GM18870 (cell line): Measurements from ENCODE around the gene PYGB.
"Not testable (repeated sequence)": the region's sequence is repeated elsewhere in the genome, so short reads cannot be mapped to it uniquely, and the experiment has no call there.

Experiments
- ATAC-seq: cut with Tn5 transposase; IDR thresholded peaks from one replicate; pipeline ENCODE4 v1.9.1; 2021; ENCODE audit warnings: moderate library complexity; ENCODE audit not compliant: unreplicated experiment

Gene PYGB

DNA sequence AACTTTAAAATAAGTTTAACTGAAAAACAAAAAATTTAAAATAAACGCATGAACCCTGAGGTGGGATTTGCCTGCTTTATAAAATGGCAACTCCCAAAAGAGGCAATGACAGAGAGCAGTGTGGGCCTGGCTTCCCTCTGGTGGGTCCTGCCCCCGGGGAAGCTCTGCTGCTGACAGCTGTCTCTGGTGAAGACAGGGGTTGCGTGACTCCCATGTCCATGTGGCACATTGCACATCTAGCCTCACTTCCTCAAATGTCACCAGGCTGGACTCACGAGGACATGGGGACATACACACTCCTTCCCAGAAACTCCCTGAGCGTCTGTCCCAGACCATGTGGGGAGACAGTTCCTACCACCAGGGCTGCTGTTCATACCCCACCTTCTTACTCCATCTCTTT is 76.5 kb downstream of the PYGB start:
- ATAC-seq = no peak

DNA sequence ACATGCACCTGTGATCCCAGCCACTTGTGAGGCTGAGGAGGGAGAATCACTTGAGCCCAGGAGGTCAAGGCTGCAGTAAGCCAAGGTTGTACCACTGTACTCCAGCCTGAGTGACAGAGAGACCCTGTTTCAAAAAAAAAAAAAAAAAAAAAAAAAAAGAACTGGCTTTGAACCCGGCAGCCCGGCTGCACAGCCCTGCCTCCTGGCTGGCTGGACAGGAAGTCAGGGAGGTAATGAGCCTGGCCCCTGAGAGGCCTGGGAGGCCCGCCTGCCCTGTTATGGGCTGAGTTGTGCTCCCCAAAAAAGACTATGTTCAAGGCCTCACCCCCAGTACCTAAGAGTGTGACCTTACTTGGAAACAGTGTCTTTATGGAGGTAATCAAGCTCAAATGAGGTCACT is 77.2 kb downstream of the PYGB start:
- no peak for ATAC-seq

GRCh38 chr20:25325997-25326396 is 78.1 kb downstream of the PYGB start:
- no peak for ATAC-seq

DNA sequence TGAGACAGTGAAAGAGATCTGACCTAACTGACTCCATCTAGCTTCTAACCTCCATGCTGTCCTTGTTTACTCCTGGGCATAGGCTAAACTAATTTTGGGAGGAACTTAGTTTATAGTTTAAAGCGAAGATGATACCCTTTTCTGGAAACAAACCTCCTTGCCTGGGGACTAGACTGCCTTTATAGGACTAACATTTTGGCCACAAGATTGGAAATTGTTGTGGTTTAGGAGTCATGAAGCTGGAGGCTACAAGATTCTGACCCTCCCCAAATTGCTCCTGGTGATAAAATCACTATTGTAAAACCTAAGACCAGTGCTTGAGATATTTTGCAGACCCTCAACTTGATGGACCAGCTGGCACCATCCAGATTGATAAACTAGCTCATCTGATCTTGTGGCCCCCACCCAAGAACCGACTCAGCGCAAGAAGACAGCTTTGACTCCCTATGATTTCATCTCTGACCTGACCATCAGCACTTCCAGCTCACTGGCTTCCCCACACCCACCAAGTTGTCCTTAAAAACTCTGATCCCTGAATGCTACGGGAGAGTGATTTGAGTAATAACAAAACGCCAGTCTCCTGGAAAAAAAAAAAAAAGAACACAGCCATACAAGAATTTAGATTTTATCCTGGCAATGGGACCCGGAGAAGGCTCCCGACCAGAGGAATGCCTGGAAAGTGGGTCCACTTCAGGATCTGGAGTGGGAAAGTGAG is 79.8 kb downstream of the PYGB start:
- ATAC-seq = no peak

DNA sequence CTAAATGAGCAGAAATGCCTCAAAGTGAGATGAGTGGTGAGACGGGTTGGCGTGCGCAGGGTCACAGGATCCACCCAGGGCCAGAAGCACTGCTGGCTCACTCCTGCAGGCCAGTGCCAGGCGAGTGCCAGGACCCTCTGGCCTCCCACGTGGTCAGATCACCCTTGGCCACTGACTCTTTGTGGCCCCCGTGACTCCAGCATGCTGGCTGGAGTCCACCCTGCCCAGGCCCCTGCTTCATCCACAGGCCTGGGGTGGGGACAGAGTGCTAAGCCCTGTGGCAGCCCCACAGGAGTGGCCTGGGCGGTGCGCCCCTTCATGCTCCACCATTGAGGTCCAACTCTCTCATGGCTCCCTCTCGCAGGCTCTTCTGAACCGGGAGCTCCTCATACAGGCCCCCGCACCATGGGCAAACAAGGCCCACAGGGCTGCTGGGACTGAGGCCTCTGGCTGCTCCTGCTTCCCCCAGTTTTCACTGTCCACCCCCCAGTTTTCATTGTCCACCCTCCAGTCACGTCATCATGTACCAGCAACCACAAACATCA is 81.1 kb downstream of the PYGB start:
- no peak for ATAC-seq

- not testable (repeated sequence) for ATAC-seq
Observed at GRCh38 chr20:25334972-25335371, 87.1 kb downstream of the PYGB start.

DNA sequence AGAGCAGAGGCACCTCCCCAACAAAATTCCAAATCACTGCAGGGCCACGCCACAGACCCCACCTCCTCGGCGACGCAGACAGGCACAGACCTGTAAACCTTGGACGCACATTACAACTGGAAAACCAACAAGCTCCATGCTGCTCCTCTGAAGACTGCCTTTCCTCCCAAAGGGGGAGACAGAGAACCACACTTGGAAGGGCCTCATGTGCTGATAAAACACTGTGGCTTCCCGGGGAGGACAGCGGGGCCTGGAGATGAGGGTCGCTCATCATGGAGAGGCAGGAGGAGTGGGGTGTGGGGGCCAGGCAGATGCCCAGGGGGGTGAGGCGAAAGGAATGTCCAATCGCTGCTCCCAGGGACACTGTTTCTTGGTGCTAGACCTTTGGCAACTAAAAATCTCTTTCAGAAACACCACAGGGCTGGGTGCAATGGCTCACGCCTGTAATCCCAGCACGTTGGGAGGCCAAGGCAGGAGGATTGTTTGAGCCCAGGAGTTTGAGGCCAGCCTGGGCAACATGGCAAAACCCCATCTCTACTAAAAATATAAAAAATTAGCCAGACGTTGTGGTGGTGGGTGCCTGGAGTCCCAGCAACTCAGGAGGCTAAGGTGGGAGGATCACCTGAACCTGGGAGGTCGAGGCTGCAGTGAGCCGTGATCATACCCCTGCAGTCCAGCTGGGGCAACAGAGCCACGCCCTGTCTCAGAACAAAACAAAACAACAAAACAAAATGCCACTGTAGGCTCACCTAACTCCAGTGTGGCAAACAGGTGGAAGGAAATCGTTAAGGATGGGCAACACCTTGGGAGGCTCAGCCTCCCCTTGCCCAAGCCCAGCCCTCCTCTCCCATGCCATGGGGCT is 88.9 kb downstream of the PYGB start:
- ATAC-seq = no peak

DNA sequence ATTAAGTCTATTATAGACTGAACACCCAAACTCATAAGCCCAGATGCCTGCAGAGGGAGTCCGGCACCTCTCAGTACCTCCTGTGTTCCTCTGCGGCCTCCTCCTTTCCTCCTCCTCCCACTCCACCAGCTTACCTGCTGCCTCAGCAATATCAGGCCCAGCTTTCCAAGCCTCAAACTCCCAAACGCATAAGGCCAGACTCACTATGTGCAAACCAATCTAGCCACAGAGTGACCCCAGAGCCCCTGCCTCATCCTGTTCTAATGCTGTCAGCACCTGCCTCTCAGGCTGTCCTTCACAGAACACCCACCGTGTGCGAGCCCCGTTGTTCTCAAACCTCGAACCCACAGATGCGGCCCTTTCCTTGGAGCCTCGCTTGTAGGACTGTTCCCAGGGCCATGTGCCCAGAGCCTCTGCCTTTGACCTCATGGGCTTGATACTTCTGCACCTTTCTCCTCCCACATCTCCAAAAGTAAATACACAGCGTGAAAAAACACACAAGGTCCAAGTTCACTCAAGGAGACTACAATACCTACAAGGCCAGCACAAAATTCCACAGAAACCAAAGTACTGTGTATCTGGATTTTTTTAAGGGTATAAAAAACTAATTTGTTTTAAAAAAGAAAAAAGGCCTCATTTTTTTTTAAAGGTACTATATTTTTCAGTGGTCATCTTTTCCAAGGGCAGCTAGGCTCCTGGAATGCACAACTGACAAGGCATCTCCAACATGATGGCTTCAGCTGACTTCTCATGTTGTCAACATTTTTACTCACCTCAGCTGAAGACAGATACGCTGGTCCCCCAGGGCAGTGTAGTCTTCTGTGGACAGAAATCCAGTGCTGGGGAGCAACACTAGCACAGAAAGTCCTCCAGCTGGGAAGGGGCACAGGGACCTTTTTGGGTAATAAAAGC is 90.5 kb downstream of the PYGB start:
- no peak for ATAC-seq

GRCh38 chr20:25339608-25340007 is 91.7 kb downstream of the PYGB start:
- no peak for ATAC-seq

DNA sequence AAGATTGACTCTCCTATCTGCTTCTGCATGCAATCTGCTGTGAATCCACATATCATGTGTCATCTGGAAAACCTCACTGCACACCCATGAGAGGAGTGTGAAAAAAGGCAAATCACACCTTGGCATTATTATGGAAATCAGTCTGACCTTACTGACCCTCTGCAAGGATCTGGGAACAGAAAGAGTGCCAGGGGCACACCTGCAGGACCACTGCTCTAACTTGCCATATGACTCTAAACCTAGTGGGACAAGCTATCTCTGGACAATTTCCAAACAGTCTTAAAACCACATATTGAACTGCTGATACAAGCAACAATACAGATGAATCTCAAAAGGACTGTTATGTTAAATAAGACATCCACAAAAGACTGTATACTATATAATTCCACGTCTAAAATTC is 92.5 kb downstream of the PYGB start:
- ATAC-seq = no peak

- ATAC-seq = no peak
Observed at GRCh38 chr20:25341716-25342680, 94.1 kb downstream of the PYGB start.

DNA sequence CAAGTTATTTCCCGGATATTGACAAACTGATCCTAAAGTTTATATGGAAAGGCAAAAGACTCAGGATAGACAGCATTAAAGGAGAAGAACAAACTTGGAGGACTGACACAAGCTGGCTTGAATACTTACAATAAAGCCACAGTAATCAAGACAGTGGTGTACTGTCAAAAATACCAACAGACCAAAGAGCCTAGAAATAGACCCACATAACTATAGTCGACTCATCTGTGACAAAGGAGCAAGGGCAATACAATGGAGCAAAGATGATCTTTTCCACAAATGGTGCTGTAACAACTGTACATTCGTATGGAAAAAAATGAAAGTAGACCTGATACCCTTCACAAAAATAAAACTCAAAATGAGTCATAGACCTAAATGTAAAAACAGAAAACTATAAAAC is 96.7 kb downstream of the PYGB start:
- no peak for ATAC-seq

DNA sequence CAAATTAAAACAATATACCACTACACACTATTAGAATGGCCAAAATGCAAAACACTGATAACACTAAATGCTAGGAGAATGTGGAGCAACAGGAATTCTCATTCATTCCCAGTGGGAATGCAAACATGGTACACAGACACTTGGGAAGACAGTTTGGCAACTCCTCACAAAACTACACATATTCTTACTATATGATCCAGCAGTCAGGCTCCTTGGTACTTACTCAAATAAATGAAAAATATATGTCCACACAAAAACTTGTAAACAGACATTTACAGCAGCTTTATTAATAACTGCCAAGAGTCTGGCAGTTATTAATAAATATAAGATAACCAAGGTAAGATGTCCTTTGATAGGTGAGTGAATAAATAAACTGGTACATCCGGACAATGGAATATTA is 97.8 kb downstream of the PYGB start:
- no peak for ATAC-seq

DNA sequence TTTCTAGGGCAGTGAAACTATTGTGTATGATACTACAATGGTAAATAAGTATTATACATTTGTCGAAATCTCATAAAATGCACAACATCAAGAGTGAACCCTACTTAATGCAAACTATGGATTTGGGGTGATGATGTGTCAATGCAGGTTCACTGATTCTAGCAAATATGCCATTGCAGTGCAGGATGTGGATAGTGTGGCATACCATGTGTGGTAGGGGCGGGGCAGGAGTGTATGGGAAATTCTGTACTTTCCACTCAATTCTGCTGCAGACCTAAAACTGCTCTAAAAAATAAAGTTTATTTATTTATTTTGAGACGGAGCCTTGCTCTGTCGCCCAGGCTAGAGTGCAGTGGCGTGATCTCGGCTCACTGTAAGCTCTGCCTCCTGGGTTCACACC is 98.5 kb downstream of the PYGB start:
- ATAC-seq = no peak
